Activated CD8-positive, alpha-beta memory T cell treated with anti-CD3 and anti-CD28 coated beads, Interleukin-2, amount 10 ng/mL, durations not matched to agents 7 days and 5 days (primary cell): ENCODE data around the gene SCN3B. TPM values are rescaled to one million over a fixed set of nuclear protein-coding genes. Genes with fewer than 3 reads are reported as not detected.

Source experiments
- ATAC-seq: fragments of 150-1000 bp; cut with Tn5 transposase; one replicate; pipeline ENCODE4 v1.10.0; 2021; ENCODE audit warnings: moderate library complexity
- CTCF ChIA-PET: fragments of 350-600 bp; sonication (Branson Sonifier 250); formaldehyde crosslinking; loops from one replicate; lab custom pipeline; 2021; ENCODE audit warnings: antibody characterized with exemption; lab: Charles Lee
- DNase-seq: peaks from one replicate; pipeline ENCODE4 v3.0.0-alpha.2; 2020
- H3K27ac Mint-ChIP-seq: one replicate; pipeline ENCODE4 v1.8.0; 2021; ENCODE audit warnings: mild to moderate bottlenecking, mixed read lengths
- H3K27me3 Mint-ChIP-seq: one replicate; pipeline ENCODE4 v1.8.0; 2021; ENCODE audit warnings: mixed read lengths
- H3K36me3 Mint-ChIP-seq: one replicate; pipeline ENCODE4 v1.8.0; 2021; ENCODE audit warnings: mild to moderate bottlenecking, mixed read lengths
- H3K4me1 Mint-ChIP-seq: one replicate; pipeline ENCODE4 v1.8.0; 2021; ENCODE audit warnings: mixed read lengths
- H3K4me3 Mint-ChIP-seq: one replicate; pipeline ENCODE4 v1.8.0; 2021; ENCODE audit warnings: mild to moderate bottlenecking, moderate library complexity, mixed read lengths
- H3K9me3 Mint-ChIP-seq: one replicate; pipeline ENCODE4 v1.8.0; 2022; ENCODE audit warnings: low read depth, mixed read lengths
- total RNA-seq, 2 experiments: library from RNA; stranded (reverse); gene quantifications; one replicate each; pipeline ENCODE4 v1.2.3, GENCODE V29; 2021

Gene SCN3B
- total RNA-seq = not detected

DNA sequence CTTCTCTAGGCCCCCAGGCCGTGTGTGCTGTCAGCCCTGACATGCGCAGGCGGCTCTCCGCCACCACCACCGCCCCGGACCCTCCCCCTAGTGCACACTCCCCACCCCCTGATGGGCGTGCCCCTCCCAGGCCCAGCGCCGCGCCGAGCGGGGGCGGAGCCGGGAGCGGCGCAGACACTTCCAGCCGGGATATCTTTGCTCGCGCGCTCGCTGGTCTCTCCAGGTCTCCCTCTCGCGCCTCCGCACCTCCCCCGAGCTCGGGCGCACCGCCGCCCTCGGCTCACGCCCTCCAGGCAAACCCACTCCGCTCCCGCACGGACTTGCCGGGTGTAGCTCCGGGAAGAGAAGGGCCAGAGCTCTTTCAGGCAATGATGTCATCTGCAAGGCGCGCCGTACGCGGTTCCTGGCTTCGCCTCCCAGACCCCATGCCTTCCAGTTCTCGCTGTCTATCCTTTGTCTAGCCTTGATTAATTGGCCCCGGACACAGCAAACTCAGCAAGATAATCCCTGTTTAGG is at the start of gene SCN3B:
Gene SCN3B (minus strand): TSS at position 59 of the 516 bp plus-strand sequence. CDS start 823 bp downstream, outside the sequence.
- Mint-ChIP-seq H3K36me3 (peaks cover 9% of the 10 kb centered on the region), H3K4me3 (peak within 1 kb of the TSS; percentile 60), H3K4me1 (peaks cover 14% of the 10 kb centered on the region), H3K27ac (no peak within 1 kb of the TSS), H3K9me3 (peaks cover 9% of the 10 kb centered on the region), H3K27me3 (peaks cover 47% of the 10 kb centered on the region)
- DNase-seq (peak; percentile 45), ATAC-seq (peak; percentile 78)
- CTCF ChIA-PET = interaction anchor here (0.6 to 1.1 kb wide), 5 partner anchors 14 to 419 kb away, joined by 3 to 5 read pairs (median 3); no protein-coding TSS in a partner anchor

DNA sequence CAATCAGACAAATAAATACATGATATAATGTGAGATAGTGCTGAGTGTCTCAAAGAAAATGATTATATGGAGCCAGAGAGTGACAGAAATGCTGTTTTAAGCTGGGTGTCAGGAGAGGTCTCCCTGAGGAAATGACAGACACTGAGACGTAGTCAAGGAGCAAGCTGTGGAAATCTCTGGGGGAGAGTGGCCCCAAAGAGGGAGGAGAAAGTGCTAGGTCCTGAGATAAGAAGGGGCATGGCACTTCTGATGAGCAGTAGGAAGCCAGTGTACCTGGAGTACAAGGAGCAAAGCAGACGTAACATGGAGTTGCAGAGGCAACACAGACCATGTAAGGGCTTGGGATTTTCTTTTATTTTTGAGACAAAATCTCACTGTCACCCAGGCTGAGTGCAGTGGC is 48.3 kb upstream of the SCN3B start:
- no peak overlapping the region for H3K27ac Mint-ChIP-seq
- H3K36me3 Mint-ChIP-seq = no peaks in the 10 kb centered on the region
- no peak overlapping the region for H3K4me3 Mint-ChIP-seq
- CTCF ChIA-PET = interaction anchor here (10.0 kb wide), 1 partner anchor 62 kb away, joined by 119 read pairs; no protein-coding TSS in a partner anchor
- H3K27me3 Mint-ChIP-seq = peaks cover 28% of the 10 kb centered on the region
- no peaks in the 10 kb centered on the region for H3K4me1 Mint-ChIP-seq
- DNase-seq = no peak
- ATAC-seq = no peak
- no peaks in the 10 kb centered on the region for H3K9me3 Mint-ChIP-seq

- H3K36me3 Mint-ChIP-seq = no peaks in the 10 kb centered on the region
- DNase-seq (no peak), ATAC-seq (no peak)
- no peak overlapping the region for H3K27ac Mint-ChIP-seq
- peaks cover 27% of the 10 kb centered on the region for H3K27me3 Mint-ChIP-seq
- no peaks in the 10 kb centered on the region for H3K9me3 Mint-ChIP-seq
- H3K4me1 Mint-ChIP-seq = no peaks in the 10 kb centered on the region
- no peak overlapping the region for H3K4me3 Mint-ChIP-seq
- CTCF ChIA-PET = no interaction called here
Observed at GRCh38 chr11:123702139-123702538, 47.7 kb upstream of the SCN3B start.

- H3K9me3 Mint-ChIP-seq = no peaks in the 10 kb centered on the region
- H3K4me1 Mint-ChIP-seq = no peaks in the 10 kb centered on the region
- ATAC-seq (no peak), DNase-seq (no peak)
- CTCF ChIA-PET = interaction anchor here (3.2 kb wide), 1 partner anchor 10 kb away, joined by 18 read pairs; no protein-coding TSS in a partner anchor
- no peak overlapping the region for H3K27ac Mint-ChIP-seq
- H3K27me3 Mint-ChIP-seq = peaks cover 31% of the 10 kb centered on the region
- H3K36me3 Mint-ChIP-seq = no peaks in the 10 kb centered on the region
- no peak overlapping the region for H3K4me3 Mint-ChIP-seq
Observed at GRCh38 chr11:123700772-123701171, 46.3 kb upstream of the SCN3B start.

DNA sequence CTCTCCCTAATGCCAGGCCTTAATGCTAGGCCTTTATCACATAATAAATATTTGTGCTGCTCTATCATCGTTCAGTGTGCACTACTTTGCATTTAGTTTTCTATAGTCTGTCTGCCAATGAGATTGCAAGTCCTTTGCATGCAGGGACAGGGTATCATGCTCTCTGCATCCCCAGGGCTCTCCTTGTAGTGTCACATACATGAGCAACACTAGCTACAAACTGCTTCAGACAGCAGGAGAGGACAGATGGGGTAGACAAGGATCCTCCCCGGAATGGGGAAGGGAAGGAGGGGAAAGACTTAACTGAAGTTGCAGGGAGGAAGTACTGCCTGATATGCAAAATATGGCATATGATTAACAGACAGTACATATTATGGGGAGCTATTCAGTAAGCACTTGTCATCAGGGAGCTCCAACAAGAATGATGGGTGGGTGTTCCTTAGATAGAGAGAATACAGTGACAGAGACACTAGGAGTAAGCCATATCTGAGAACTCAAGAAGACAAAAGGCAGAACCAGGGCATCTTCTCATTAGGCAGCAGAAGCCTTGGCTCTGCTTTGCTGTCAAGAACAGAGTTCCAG is 44.2 kb upstream of the SCN3B start:
- ATAC-seq (no peak), DNase-seq (no peak)
- H3K27ac Mint-ChIP-seq = no peak overlapping the region
- H3K27me3 Mint-ChIP-seq = peaks cover 39% of the 10 kb centered on the region
- H3K4me1 Mint-ChIP-seq = no peaks in the 10 kb centered on the region
- H3K36me3 Mint-ChIP-seq = no peaks in the 10 kb centered on the region
- no peak overlapping the region for H3K4me3 Mint-ChIP-seq
- CTCF ChIA-PET = interaction anchor here (1.5 to 3.2 kb wide), 2 partner anchors 9 to 12 kb away, joined by 6 to 18 read pairs; no protein-coding TSS in a partner anchor
- no peaks in the 10 kb centered on the region for H3K9me3 Mint-ChIP-seq

DNA sequence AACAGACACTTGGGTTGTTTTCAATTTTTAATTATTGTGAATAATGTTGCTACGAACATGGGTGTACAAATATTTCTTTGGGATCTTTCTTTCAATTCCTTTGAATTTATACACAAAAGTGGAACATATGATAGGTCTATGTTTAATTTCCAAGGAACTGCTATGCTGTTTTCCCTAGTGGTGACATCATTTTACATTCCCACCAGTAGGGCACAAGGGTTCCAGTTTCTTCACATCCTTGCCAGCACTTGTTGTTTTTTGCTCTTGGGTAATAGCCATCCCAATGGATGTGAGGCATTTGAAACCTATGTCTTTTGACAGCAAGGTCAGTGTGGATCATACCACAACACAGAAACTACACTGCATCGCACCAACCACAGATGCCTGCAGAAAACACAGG is 41.8 kb upstream of the SCN3B start:
- CTCF ChIA-PET = no interaction called here
- peaks cover 45% of the 10 kb centered on the region for H3K27me3 Mint-ChIP-seq
- DNase-seq = no peak
- no peak for ATAC-seq
- no peak overlapping the region for H3K4me3 Mint-ChIP-seq
- no peaks in the 10 kb centered on the region for H3K4me1 Mint-ChIP-seq
- no peaks in the 10 kb centered on the region for H3K9me3 Mint-ChIP-seq
- H3K36me3 Mint-ChIP-seq = no peaks in the 10 kb centered on the region
- no peak overlapping the region for H3K27ac Mint-ChIP-seq

DNA sequence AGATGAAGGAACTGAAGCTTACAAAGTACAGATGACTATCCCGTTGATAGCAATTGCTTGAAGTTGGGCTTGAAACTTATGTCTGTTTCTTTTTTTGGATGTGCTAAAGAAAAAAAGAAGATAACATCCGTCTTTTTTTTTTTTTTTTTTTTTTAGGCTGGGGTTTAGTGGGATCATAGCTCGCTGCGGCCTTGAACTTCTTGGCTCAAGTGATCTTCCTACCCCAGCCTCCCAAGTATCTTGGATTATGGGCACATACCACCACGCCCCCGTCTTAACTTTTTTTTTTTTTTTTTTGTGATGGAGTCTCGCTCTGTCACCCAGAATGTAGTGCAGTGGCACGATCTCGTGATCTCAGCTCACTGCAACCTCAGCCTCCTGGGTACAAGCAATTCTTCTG is 40.8 kb upstream of the SCN3B start:
- Mint-ChIP-seq H3K9me3 (no peaks in the 10 kb centered on the region), H3K36me3 (no peaks in the 10 kb centered on the region), H3K27me3 (peaks cover 53% of the 10 kb centered on the region), H3K4me3 (no peak overlapping the region), H3K4me1 (no peaks in the 10 kb centered on the region), H3K27ac (no peak overlapping the region)
- CTCF ChIA-PET = interaction anchor here (0.9 to 2.4 kb wide), 2 partner anchors 11 to 119 kb away, joined by 3 to 11 read pairs; no protein-coding TSS in a partner anchor
- no peak for ATAC-seq
- DNase-seq = no peak

DNA sequence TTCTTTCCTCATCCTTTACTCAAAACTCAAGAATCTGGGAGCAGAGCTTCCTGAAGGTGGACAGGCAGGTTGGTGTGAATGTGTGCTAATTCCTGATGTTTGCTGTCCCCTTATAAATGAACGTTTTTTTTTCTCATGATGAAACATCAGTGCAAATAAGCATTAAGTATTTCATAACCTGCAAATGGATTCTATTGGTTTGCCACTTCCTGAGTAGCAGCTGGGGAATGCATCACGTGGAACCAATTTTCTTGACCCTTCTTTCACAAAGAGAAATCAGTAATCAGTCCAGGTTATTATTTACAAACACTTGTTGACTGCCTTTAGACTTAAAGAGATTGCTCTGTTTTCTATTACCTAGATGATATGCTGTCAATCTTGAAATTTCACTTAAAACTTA is 40.1 kb upstream of the SCN3B start:
- ATAC-seq = no peak
- H3K9me3 Mint-ChIP-seq = no peaks in the 10 kb centered on the region
- H3K4me1 Mint-ChIP-seq = no peaks in the 10 kb centered on the region
- no peak overlapping the region for H3K27ac Mint-ChIP-seq
- DNase-seq = no peak
- H3K27me3 Mint-ChIP-seq = peaks cover 55% of the 10 kb centered on the region
- H3K36me3 Mint-ChIP-seq = no peaks in the 10 kb centered on the region
- no peak overlapping the region for H3K4me3 Mint-ChIP-seq
- CTCF ChIA-PET = interaction anchor here (0.9 to 2.4 kb wide), 3 partner anchors 12 to 1099 kb away, joined by 3 to 11 read pairs (median 3); no protein-coding TSS in a partner anchor

GRCh38 chr11:123692961-123693360 is 38.5 kb upstream of the SCN3B start:
- no peak overlapping the region for H3K4me3 Mint-ChIP-seq
- no peak for DNase-seq
- H3K27me3 Mint-ChIP-seq = peaks cover 54% of the 10 kb centered on the region
- CTCF ChIA-PET = interaction anchor here (1.0 to 1.1 kb wide), 3 partner anchors 15 to 18 kb away, joined by 3 read pairs; no protein-coding TSS in a partner anchor
- H3K9me3 Mint-ChIP-seq = no peaks in the 10 kb centered on the region
- no peak overlapping the region for H3K27ac Mint-ChIP-seq
- H3K4me1 Mint-ChIP-seq = no peaks in the 10 kb centered on the region
- H3K36me3 Mint-ChIP-seq = no peaks in the 10 kb centered on the region
- ATAC-seq = no peak

DNA sequence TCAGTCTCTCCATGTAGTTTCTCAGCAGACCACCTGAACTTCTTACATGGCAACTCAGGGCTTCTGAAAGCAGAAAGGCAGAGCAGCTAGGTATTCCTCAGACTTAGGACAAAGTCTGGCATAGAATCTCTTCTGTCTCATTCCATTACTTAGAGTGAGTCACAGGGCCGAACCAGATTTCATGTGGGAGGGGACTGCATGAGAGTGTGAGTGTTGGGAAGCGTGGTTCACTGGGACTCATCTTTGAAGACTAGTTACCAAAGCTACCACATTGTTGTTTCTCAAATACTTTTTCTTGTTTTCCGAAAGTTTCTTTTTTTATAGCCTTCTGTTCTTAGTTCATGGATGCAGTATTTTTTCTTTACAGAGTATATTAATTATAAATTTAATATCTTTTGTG is 36.1 kb upstream of the SCN3B start:
- Mint-ChIP-seq H3K36me3 (no peaks in the 10 kb centered on the region), H3K27me3 (peaks cover 62% of the 10 kb centered on the region), H3K4me3 (no peak overlapping the region), H3K27ac (no peak overlapping the region), H3K9me3 (no peaks in the 10 kb centered on the region), H3K4me1 (no peaks in the 10 kb centered on the region)
- DNase-seq = no peak
- no peak for ATAC-seq
- CTCF ChIA-PET = interaction anchor here (1.4 to 1.6 kb wide), 2 partner anchors 17 to 20 kb away, joined by 4 read pairs; no protein-coding TSS in a partner anchor

- Mint-ChIP-seq H3K4me1 (peaks cover 2% of the 10 kb centered on the region), H3K27ac (no peak overlapping the region), H3K36me3 (no peaks in the 10 kb centered on the region), H3K27me3 (peaks cover 56% of the 10 kb centered on the region), H3K9me3 (no peaks in the 10 kb centered on the region), H3K4me3 (no peak overlapping the region)
- CTCF ChIA-PET = no interaction called here
- ATAC-seq = no peak
- DNase-seq = no peak
Observed at GRCh38 chr11:123684601-123685000, 30.2 kb upstream of the SCN3B start.

- no peak for DNase-seq
- CTCF ChIA-PET = no interaction called here
Observed at GRCh38 chr11:123683428-123684170, 29.2 kb upstream of the SCN3B start.

DNA sequence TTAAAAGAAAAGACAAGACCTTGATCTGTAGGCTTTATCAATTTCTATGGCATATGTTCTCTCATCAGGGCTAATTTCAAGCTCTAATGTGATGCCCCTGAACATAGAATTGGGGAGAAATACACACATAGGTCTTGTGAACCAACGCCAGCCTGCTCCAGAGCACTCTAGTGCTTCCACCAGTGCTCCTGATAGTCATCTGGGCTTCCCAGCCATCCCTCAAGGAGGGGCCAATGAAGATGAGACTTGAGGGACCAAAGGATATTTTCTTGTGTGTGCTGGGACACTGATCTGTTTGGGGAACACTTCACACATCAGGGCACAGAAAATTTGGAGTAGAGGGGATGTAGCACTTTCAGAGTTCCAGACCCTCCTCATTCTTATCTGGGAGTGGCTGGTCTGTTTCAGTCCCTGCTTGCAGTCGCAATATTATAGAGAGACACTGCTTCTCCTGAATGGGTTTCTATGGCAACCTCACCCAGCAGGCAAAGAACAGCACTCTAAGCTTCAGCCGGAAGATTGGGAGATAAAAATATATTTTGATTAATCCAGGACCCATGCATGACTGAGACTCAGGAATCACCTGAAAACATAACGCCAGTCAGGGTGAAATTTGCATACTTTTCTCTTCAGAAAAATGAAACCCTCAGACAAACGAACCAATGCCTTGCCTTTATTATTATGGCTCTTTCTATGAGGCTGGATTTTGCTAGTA is 28.4 kb upstream of the SCN3B start:
- no peaks in the 10 kb centered on the region for H3K36me3 Mint-ChIP-seq
- H3K4me1 Mint-ChIP-seq = peaks cover 2% of the 10 kb centered on the region
- no peak overlapping the region for H3K27ac Mint-ChIP-seq
- H3K4me3 Mint-ChIP-seq = no peak overlapping the region
- CTCF ChIA-PET = no interaction called here
- DNase-seq = no peak
- H3K9me3 Mint-ChIP-seq = no peaks in the 10 kb centered on the region
- no peak for ATAC-seq
- H3K27me3 Mint-ChIP-seq = peaks cover 53% of the 10 kb centered on the region

More at GRCh38 chr11:123683428-123684170, 29.2 kb upstream of the SCN3B start:
- no peak for ATAC-seq
- Mint-ChIP-seq H3K27ac (no peak overlapping the region), H3K4me3 (no peak overlapping the region), H3K9me3 (no peaks in the 10 kb centered on the region), H3K4me1 (peaks cover 2% of the 10 kb centered on the region), H3K27me3 (peaks cover 55% of the 10 kb centered on the region), H3K36me3 (no peaks in the 10 kb centered on the region)
